Right atrium auricular region (tissue), 2 donors: ENCODE results near the gene PRRC2B. TPM values are rescaled to one million over a fixed set of nuclear protein-coding genes. Genes with fewer than 3 reads are reported as not detected.

Experiments
- DNase-seq: peaks from one replicate; pipeline ENCODE4 v3.0.0-alpha.2; 2019; ENCODE audit warnings: low spot score
- H3K27ac ChIP-seq, 2 donors: fragments of 200-600 bp; sonication (generic); 1 replicate in 1 of 2; 2 replicates in 1 of 2; pipeline ENCODE4 v1.5.1; 2016 to 2019
- H3K27me3 ChIP-seq, 2 donors: fragments of 200-600 bp; sonication (generic); one replicate each; pipeline versions ENCODE4 v1.5.1 to v1.6.0; 2017 to 2019
- H3K36me3 ChIP-seq: fragments of 200-600 bp; sonication (generic); one replicate; pipeline ENCODE4 v1.5.1; 2016
- H3K4me1 ChIP-seq, 2 donors: fragments of 200-600 bp; sonication (generic); one replicate each; pipeline versions ENCODE4 v1.5.1 to v1.6.0; 2017 to 2019
- H3K4me3 ChIP-seq, 2 donors: fragments of 200-600 bp; sonication (generic); 1 replicate in 1 of 2; 2 replicates in 1 of 2; pipeline ENCODE4 v1.5.1; 2017 to 2019; ENCODE audit warnings: mild to moderate bottlenecking in 1 of 2, moderate library complexity in 1 of 2
- H3K9me3 ChIP-seq, 2 donors: fragments of 200-600 bp; sonication (generic); one replicate each; pipeline ENCODE4 v1.5.1; 2019
- CTCF ChIP-seq, 2 donors: fragments of 200-600 bp; sonication (generic); IDR thresholded peaks; one replicate each; pipeline ENCODE4 v1.5.1; 2019; ENCODE audit warnings: antibody characterized with exemption in 2 of 2
- total RNA-seq, 2 donors: library from RNA; depleted of rRNA; stranded (reverse); fragments of >200 nt; gene quantifications; one replicate each; pipeline ENCODE4 v1.1.0, GENCODE V29; 2016

Gene PRRC2B
- total RNA-seq, 2 donors from 2014 or later = 76.7 to 120 TPM

GRCh38 chr9:131423171-131423581 lies 29.3 kb downstream of the PRRC2B start:
- TF ChIP-seq CTCF (IDR thresholded peaks at IDR 0.05) = no peak
- no peaks in the 10 kb centered on the region for H3K36me3 ChIP-seq
- no peaks in the 10 kb centered on the region for H3K9me3 ChIP-seq
- peak overlapping the region in 1 of 2 donors; percentile 1 for H3K4me3 ChIP-seq
- peak overlapping the region; percentile 79 to 82 for H3K27ac ChIP-seq
- no peaks in the 10 kb centered on the region for H3K27me3 ChIP-seq
- DNase-seq = peak; percentile 72
- peaks cover 0 to 66% of the 10 kb centered on the region in 2 donors for H3K4me1 ChIP-seq

GRCh38 chr9:131426545-131426944 lies 32.7 kb downstream of the PRRC2B start:
- Histone ChIP-seq H3K4me3 (no peak overlapping the region), H3K27me3 (no peaks in the 10 kb centered on the region), H3K36me3 (no peaks in the 10 kb centered on the region), H3K27ac (no peak overlapping the region), H3K4me1 (peaks cover 0 to 48% of the 10 kb centered on the region in 2 donors), H3K9me3 (no peaks in the 10 kb centered on the region)
- TF ChIP-seq CTCF (IDR thresholded peaks at IDR 0.05) = no peak
- no peak for DNase-seq

GRCh38 chr9:131429121-131430012 lies 35.5 kb downstream of the PRRC2B start:
- Histone ChIP-seq H3K4me3 (no peak overlapping the region), H3K27ac (peak overlapping the region in 1 of 2 donors; percentile 6), H3K36me3 (peaks cover 26% of the 10 kb centered on the region), H3K27me3 (no peaks in the 10 kb centered on the region), H3K9me3 (no peaks in the 10 kb centered on the region), H3K4me1 (peaks cover 0 to 42% of the 10 kb centered on the region in 2 donors)
- DNase-seq = no peak
- no peak for TF ChIP-seq CTCF (IDR thresholded peaks at IDR 0.05)

GRCh38 chr9:131432050-131432449 lies 38.2 kb downstream of the PRRC2B start:
- no peak for TF ChIP-seq CTCF (IDR thresholded peaks at IDR 0.05)
- Histone ChIP-seq H3K36me3 (peaks cover 45% of the 10 kb centered on the region), H3K9me3 (no peaks in the 10 kb centered on the region), H3K27me3 (no peaks in the 10 kb centered on the region), H3K4me3 (no peak overlapping the region), H3K27ac (no peak overlapping the region), H3K4me1 (peaks cover 0 to 56% of the 10 kb centered on the region in 2 donors)
- DNase-seq = no peak

- Histone ChIP-seq H3K27ac (no peak overlapping the region), H3K4me1 (peaks cover 0 to 56% of the 10 kb centered on the region in 2 donors), H3K9me3 (no peaks in the 10 kb centered on the region), H3K36me3 (peaks cover 52% of the 10 kb centered on the region), H3K27me3 (no peaks in the 10 kb centered on the region), H3K4me3 (no peak overlapping the region)
- no peak for TF ChIP-seq CTCF (IDR thresholded peaks at IDR 0.05)
- no peak for DNase-seq
Observed at GRCh38 chr9:131432597-131433301, 38.9 kb downstream of the PRRC2B start.
